Frontal cortex (tissue), 4 donors: ENCODE measurements around the gene KRTAP21-2. TPM values are rescaled to one million over a fixed set of nuclear protein-coding genes. Genes with fewer than 3 reads are reported as not detected.
A peak's percentile ranks its signal among the peaks of the same experiment; 100 is the strongest.
"Not testable (repeated sequence)": the region's sequence is repeated elsewhere in the genome, so short reads cannot be mapped to it uniquely, and the experiment has no call there.

Source experiments
- DNase-seq, 2 donors: peaks; one replicate each; pipeline ENCODE4 v3.0.0; 2012; ENCODE audit warnings: low spot score in 2 of 2
- FAIRE-seq: peaks from 2 replicates; lab custom pipeline; 2012; peaks lifted over from hg19 to GRCh38; lab: Jason Lieb, UNC
- total RNA-seq: library from RNA; depleted of rRNA; stranded (reverse); fragments of >200 nt; gene quantifications from one replicate; pipeline ENCODE4 v1.2.3, GENCODE V29; 2014
- donor health status: control.
- donor health status: control.
- donor health status: control.

Gene KRTAP21-2
- total RNA-seq, result not detected

GRCh38 chr21:30747159-30747558 lies at the start of gene KRTAP21-2:
TSS of gene KRTAP21-2 (minus strand) at chr21:30747259. CDS start at chr21:30747202, 57 bp downstream.
- no peak for FAIRE-seq

DNA sequence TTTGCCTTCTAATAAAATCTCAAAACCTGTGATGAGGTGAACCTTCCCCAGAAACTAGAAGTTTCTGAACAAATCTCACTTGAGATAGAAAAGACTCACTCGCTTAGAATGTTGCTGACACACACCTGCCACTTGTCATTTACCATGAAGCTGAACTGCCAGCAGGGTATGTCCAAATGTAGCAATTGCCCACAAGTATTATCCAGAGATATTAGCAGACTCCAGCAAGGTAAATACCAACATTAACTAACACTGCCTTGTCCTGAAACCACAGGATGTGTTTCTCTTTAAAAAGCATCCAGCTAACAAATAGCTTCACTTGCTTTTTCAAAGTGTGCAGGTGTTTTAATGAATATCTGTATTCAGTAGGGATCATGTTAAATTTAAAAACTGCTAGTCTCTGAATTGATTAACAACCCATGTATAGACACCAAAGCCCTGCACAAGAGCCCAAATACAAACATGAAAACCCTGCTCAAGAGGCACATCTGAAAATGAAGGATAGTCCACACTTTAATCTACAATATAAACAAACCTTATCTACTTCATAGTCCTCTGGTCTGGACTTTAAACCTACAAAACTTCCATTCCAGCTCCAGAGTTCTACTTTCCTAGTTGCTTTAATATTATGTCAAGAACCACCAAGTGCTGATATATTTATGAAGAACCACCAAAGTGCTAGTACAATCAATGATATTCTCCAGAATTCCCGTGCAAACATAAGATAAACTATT lies 46.7 kb upstream of the KRTAP21-2 start:
- no peak for DNase-seq
- FAIRE-seq, result no peak

More at GRCh38 chr21:30747159-30747558, at the start of gene KRTAP21-2:
- DNase-seq, result no peak

DNA sequence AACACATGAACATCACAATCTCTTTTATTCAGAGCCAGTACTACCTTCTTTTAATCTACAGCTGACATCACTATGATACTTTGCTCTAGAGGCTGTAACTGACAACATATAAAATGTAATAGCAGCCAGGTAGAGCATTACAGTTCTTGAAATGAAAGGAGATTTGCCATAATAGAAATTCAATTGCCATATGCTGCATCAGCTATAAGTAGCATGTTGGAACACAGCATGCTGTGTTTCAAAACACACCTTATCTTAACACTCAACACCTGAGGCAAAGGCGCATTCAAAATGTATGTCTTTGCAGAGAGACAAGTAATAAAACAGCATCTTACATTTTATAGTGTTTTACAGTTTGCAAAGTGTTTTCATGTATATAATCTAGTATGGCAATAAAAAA lies 32.2 kb upstream of the KRTAP21-2 start:
- no peak for FAIRE-seq
- no peak for DNase-seq

DNA sequence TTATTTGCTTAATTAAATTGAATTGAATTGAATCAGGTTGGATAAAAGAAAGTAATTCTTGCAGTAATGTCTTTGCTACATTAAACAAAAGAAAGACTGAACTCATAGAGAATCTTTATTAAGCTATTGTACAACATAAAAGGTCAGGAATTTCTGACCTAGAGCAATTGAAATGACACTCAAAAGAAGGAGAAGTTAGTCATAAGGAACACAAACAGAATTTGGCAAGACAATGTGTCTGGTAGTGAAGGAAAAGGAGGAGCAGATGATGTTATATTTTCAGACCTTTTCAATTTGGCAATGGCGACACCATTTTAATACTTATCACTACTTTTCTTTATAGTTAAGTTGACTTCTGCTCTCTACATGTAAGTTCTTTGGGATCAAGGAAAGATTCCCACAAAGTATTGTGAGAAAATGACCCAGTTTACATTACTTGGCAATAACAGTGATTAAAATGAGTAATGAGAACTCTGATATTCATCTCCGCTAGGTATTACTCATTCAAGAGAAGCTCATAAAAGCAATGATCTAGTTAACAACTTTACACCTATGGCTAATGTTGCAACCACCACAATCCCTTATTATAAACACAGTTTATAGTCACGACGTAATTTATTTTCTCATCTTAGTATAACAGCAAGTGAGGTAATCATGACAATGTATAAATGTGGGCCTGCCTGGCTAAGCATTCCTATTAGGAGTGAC lies 22.8 kb upstream of the KRTAP21-2 start:
- DNase-seq, result no peak
- FAIRE-seq, result no peak

DNA sequence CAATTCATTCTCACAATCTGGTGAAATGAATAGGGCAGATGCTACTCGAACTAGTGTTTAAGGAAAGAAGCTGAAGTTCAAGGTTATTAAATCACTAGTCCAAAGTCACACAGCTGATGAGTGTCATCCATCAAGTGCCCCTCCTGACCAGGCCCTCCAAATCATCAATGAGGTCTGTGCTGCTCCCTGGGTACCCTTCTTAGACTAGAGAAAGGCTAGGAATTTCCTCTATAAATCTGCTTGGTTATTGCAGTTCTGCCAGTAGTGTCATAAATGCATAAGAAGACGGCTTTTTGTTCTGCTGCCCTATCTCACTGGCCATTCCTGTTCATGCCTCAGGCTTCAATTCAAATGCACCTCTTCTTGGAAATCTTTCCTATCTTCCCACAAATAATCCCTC lies 13.7 kb upstream of the KRTAP21-2 start:
- DNase-seq (no peak), FAIRE-seq (no peak)

DNA sequence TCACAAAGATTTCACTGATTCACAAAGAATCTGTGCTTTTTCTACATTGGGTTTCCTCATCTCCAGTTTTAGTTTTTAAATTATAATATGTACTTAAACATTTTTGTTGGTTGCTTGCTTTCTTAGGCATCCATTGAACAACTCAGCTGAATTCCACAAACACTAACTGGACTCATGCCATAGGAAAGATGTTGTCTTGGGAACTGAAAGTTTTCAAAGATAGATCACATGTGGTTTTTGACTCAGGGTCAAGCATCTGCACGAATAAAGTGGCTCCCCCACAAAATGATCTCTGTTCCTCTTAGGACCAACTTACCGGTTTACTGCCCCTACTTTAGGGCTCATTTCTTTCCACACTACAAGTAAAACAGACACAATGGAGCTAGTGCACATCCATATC lies 11.2 kb upstream of the KRTAP21-2 start:
- no peak for FAIRE-seq

GRCh38 chr21:30755328-30755727 lies 8.3 kb upstream of the KRTAP21-2 start, which contains the start of gene KRTAP21-1:
TSS of gene KRTAP21-1 (minus strand) at chr21:30755428. CDS start at chr21:30755378, 50 bp downstream.
- DNase-seq, FAIRE-seq: not testable (repeated sequence)

More for the DNA sequence above, 11.2 kb upstream of the KRTAP21-2 start:
- no peak for DNase-seq

- no peak for DNase-seq
- no peak for FAIRE-seq
Observed at GRCh38 chr21:30740462-30740861, 6.6 kb downstream of the KRTAP21-2 start.

DNA sequence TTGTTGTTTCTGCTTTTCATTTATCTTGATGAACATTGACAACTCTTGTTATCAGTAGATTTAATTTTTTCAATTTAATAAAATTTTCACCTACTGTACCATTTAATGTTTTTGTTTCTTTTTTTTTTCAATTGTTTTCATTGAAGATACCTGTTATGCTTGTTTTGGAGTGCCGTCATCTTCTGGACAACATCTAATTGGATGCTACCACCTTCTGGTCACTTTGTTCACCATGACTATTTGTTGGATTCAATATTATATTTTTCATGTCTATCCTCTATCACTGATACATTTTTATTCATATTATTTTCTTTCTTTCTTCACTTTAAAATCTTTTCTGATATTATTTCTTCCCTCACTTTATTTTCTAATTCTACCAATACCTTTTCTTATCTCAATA lies 14.0 kb downstream of the KRTAP21-2 start:
- DNase-seq (no peak), FAIRE-seq (peak; percentile 42)

DNA sequence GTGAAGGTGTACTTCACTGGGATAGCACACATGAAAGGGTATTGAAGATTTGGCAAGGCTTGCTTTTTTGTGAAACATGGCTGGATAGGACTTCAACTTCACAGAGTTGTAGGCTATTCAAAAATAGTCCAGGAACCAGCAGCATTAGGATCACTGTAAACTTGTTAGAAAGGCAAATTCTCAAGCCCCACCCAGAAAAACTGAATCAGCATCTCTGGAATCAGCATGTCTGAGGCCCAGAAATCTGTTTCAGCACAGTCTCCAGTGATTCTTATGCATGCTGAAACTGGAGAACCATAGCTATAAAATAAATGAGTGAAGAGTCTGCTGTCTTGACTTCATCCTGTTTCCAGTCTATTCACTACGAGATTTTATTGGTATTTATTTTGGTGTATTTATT lies 20.3 kb downstream of the KRTAP21-2 start:
- DNase-seq (no peak), FAIRE-seq (no peak)

DNA sequence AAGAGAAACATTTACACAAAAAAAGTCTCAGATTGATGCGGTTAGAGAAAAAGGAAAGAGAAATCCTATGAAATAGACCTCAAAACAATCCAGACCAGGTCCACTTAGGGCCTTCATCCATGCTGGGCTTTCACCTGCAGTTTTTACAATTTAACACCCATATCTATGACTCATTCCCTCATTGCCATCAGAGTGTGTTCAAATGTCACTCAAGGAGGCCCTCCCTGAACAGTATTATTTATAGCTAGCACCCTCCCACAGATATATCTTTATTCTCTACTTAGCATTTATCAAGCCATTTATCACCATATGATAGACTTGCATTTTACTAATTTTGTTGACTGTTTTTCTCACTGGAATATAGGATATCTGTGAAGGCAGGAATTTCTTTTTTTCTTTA lies 27.7 kb downstream of the KRTAP21-2 start:
- FAIRE-seq (no peak), DNase-seq (no peak)

DNA sequence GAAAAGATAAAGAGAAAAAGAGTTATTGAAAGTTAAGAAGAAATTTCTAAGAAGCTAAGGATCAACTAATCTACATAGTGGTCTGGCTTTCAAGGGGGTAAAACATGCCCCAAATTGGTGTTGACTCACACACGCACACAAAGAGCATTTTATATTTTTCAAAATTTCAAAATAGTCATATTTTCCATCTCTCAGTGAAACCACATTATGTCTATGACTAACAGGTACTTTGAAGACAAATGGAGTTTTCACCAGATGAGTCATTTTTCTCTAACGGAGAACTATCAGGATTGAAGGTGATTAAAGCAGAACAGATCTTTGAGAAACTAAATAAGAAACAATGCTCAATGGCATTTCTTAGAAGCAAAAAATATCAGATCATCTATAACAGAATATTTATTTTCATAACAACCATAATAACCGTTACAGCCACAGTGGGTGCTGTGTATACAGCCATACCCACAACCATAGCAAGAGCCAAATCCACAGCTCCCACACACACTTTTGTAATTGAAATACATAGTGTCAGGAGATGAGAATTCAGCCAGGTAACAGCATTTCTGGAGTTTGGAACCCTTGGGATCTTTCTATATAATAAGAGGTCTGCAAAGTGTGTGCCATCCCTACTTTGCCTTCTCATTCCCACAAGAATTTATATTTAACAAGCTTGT lies 28.7 kb downstream of the KRTAP21-2 start, which contains the start of gene KRTAP21-3:
Gene KRTAP21-3 (minus strand): TSS at position 539 of the 671 bp plus-strand sequence. CDS start 18 bp downstream, at position 521.
- FAIRE-seq (no peak), DNase-seq (no peak)

DNA sequence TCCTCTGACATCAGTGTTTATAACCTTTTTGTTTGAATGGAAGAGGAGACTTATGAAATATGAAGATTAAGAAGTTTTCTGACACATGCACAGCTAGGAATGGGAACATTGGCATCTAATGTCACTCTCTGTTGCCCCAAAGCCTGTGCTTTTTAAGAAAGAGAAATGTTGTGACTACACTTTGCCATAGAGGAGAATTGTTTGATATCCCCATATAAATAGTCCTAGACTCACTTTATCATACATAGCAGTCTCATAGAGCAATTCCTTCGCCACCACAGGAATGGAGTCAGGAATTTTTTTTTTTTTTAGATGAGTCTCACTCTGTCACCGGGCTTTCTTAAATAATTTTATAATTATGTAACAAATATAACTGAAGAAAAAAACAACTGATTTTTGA lies 30.0 kb downstream of the KRTAP21-2 start:
- FAIRE-seq, result no peak

GRCh38 chr21:30714946-30715345 lies 32.1 kb downstream of the KRTAP21-2 start:
- DNase-seq (no peak), FAIRE-seq (no peak)

More for the DNA sequence above, 30.0 kb downstream of the KRTAP21-2 start:
- no peak for DNase-seq

DNA sequence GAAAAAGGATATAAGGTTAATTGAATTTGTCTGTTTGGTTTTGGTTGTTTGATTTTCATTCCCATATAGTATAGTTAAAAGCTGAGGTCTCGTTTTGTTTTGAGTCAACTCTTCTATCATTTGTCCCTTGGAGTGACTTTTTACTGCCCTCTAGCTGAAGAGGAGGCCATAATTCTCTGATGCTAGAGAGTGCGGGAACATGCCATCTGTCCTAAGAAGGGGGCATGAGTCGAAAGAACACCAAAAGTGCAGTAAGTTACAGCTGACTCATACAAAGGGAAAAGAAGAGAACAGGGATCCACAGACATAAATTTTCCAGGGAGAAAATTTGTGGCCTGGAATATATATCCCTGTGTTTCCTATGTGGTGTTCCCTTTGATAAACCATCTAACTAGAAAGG lies 32.6 kb downstream of the KRTAP21-2 start:
- FAIRE-seq (no peak), DNase-seq (no peak)

GRCh38 chr21:30713766-30714165 lies 33.3 kb downstream of the KRTAP21-2 start:
- FAIRE-seq (no peak), DNase-seq (no peak)

DNA sequence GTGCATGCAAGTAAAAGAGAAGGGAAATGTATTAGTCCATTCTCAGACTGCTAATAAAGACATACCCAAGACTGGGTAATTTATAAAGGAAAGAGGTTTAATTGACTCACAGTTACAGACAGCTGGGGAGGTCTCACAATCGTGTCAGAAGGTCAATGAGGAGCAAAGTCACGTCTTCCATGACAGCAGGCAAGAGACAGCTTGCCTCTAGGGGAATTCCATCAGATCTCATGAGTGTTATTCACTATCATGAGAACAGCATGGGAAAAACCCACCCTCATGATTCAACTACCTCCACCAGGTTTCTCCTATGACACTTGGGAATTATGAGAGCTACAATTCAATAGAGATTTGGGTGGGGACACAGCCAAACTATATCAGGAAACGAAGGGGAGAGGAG lies 36.6 kb downstream of the KRTAP21-2 start:
- FAIRE-seq, result no peak
- DNase-seq, result no peak

DNA sequence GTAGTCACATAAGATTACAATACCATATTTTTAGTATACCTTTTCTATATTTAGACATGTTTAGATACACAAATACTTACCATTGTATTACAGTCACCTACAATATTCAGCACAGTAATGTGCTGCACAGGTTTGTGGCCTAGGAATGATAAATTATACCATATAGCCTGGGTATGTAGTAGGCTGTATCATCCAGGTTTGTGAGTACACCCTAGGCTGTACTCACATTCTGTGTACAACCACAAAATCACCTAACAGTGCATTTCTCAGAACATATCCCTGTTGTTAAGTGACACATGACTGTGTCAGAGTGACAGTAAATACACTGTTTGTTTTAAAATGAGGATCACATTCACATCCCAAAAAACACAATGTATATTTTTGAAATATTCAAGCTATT lies 39.6 kb downstream of the KRTAP21-2 start:
- FAIRE-seq (no peak), DNase-seq (no peak)
